GM20431 (cell line): ENCODE measurements around the gene DDR2.

ENCODE experiments used
- in situ Hi-C: fragments of 300-500 bp; cut with MseI, MboI; formaldehyde crosslinking; loops from one replicate; pipeline ENCODE4 v1.15.0; 2020; ENCODE audit warnings: low sequenced_read_pairs; ENCODE audit not compliant: unreplicated experiment

DDR2 gene

GRCh38 chr1:162627662-162628296, 4.5 kb upstream of the DDR2 start:
- in situ Hi-C loops = no loop called here

- in situ Hi-C loops = no loop called here
Measured at GRCh38 chr1:162629077-162629627, 3.1 kb upstream of the DDR2 start.

- in situ Hi-C loops = no loop called here
Measured at GRCh38 chr1:162629651-162630050, 2.6 kb upstream of the DDR2 start.

DNA sequence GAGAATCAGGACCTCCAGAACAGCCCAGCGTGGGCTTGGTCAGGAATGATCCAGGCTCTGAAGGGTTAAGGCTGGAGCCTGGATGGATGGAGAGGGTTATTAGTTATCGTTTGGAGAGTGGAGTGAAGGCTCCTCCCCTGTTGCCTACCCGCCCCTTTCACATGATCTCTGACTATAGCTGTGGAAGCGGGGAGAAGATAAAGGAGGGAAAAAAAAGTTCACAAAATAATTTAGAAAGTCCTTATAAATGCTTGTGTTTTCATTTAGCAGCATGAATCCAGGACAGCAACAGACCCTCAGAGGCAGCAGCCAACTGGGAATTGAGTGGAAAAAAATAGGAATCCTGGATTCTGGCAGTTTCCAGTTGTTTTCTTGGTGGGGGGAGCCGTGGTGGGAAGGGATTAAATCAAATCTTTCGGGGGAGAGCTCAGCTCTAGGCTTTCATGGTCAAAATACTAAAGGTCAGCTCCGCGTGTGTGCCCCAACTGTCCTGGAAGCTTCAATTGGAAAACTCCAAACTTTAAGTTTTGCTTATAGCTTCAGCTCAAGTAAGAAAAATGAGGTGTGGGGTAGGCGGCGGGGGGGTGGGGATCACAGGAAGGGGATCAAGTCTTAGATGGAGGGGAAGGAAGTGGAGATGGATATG, 595 bp upstream of the DDR2 start:
- in situ Hi-C loops = no loop called here

DNA sequence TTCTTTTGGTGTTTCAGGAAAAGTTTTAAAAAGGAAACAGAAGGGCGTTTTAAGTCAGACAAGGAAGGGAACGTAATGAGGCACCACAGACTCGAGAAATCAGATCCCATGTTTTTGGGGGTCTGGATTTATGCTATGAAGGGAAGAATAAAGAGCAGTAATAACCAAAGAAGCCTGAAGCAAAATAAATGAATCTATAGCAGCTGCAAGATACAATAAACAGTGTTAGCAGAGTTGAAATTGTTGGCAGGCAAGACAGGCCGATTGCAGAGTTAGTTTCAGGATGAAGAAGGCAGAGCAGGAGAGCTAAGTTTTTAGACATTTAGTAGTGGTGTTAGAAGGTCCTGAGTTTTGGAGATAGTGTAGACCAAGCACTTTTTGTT, 425 bp downstream of the DDR2 start:
- in situ Hi-C loops = no loop called here

- in situ Hi-C loops = no loop called here
Measured at GRCh38 chr1:162633081-162633762, 958 bp downstream of the DDR2 start.

DNA sequence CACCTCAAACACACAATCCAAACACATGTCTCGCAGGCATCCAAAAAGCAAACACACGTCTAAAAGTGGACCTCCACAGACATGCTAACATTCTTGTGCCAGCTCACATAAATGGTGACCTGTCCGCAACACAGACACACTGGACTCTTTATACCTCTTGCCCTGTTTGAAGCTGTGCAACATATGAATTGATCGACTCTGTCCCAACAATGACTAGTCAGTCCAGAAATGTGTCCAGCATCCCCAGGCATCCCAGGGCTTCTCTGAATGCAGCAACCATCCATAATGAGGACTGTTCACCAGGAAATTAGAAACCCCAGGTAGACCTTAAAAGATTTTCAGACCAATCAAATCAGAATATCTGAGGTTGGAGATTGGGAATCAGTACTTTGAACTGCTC, 3.2 kb downstream of the DDR2 start:
- in situ Hi-C loops = no loop called here

- in situ Hi-C loops = no loop called here
Measured at GRCh38 chr1:162639718-162640117, 7.5 kb downstream of the DDR2 start.

DNA sequence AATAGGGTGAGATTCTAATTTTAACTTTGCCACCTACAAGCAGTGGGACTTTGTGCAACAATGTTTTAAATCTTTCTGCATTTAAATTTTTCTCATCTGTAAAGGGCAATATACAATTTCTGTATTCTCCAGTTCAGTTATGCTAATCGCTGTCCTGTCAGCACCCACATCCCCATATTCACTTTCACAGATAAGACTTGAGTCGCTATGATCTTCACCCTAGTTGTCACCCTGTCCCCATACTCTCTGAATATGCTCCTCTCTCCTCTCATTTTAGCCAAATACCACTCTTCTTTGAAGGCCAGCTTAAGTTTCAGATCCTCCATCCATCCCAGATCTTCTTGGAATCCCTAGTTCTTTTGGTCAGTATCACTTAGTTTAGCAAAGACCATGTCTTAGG, 8.8 kb downstream of the DDR2 start:
- in situ Hi-C loops = no loop called here

- in situ Hi-C loops = no loop called here
Measured at GRCh38 chr1:162644986-162645314, 12.7 kb downstream of the DDR2 start.

GRCh38 chr1:162645666-162646065, 13.4 kb downstream of the DDR2 start:
- in situ Hi-C loops = no loop called here

DNA sequence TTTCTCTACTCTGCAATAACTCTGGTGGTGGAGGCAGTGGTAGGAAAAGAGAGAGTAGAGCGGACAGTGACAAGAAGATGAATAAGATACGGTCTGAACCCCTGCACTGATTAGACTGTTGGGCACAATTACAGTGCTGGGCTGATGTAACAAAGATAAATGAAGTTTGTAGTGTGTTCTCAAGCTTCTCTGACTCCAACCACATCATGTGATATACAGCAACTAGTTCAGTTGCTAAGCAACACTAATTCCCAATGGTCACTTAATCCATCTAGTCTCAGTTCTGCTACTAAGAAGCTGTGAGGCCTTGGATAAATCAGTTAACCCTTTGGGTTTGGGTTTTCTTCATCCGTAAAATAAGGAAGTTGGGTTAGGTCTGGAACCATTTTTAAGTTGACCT, 17.3 kb downstream of the DDR2 start:
- in situ Hi-C loops = no loop called here

- in situ Hi-C loops = no loop called here
Measured at GRCh38 chr1:162654915-162655620, 22.8 kb downstream of the DDR2 start.

- in situ Hi-C loops = no loop called here
Measured at GRCh38 chr1:162656266-162656665, 24.0 kb downstream of the DDR2 start.

DNA sequence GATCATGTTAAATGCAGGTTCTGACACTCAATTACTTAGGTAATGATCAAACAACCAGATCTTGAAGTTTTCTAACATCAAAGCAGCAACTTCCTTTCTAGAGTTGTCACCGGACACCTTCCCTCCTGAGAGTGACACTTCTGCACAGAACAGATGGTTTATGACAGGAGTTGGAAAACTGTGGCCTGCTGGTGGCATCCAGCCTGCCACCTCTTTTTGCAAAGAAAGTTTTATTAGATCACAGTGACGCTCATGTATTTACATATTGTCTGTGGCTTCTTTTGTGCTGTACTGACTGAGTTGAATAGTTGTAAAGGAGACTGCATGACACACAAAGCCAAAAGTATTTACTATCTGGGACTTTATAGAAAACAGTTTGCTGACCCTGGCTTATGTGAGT, 28.3 kb downstream of the DDR2 start:
- in situ Hi-C loops = no loop called here

DNA sequence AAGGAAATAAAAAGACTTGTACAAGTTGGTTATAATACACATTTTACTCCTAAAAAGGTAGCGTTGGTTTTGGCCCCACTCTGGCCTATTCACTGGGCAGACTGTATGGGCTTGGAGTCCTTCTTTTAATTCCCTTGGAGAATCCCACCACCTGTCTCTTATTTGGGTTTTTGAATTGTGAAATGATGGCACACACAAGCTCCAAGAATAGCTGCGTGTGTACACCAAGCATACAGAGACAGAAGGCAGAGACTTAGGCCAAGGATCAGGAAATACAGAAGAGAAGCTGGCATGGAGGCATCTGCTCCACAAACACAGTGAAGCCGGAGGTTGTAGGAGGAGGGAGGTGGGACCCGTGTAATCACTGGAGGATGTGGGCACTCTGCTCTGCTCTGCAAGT, 29.1 kb downstream of the DDR2 start:
- in situ Hi-C loops = no loop called here

GRCh38 chr1:162662013-162662412, 29.7 kb downstream of the DDR2 start:
- in situ Hi-C loops = no loop called here

- in situ Hi-C loops = no loop called here
Measured at GRCh38 chr1:162663086-162663485, 30.8 kb downstream of the DDR2 start.

GRCh38 chr1:162663589-162664106, 31.4 kb downstream of the DDR2 start:
- in situ Hi-C loops = no loop called here

GRCh38 chr1:162666006-162666645, 33.9 kb downstream of the DDR2 start:
- in situ Hi-C loops = no loop called here
